ENCODE measurements around the gene TNS4.

- TF ChIP-seq CTCF (IDR thresholded peaks at IDR 0.05) (no peak), EZH2 (IDR thresholded peaks at IDR 0.05) (no peak), EZH2phosphoT487 (IDR thresholded peaks at IDR 0.05) (no peak)
Measured at GRCh38 chr17:40487371-40488020, 13.9 kb downstream of the TNS4 start.
